Measurements from ENCODE around the gene GLDN.

DNA sequence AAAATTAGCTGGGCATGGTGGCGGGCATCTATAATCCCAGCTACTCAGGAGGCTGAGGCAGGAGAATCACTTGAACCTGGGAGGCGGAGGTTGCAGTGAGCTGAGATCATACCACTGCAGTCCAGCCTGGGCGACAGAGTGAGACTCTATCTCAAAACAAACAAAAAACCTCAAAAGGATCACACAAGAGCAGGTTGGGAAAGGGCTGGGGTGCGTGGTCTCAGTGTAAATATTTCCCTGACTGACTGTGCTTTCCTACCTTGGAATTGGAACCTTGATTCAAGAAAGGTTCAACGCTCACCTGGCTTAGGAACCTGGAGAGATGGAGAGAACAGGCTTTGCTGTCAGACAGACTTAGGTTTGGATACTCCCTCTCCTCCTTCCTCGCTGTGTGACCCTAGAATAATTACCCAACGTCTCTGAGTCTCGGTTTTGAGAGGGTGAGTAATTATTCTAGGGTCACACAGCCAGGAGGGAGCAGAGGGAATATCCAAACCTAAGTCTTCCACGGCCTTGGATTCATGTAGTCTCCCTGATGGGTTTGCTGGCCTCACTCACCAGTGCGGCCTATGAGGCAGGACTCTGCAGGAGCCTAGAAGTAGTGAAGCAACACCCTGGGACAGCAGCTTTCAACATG, 27.7 kb upstream of the GLDN start:
- TF ChIP-seq EZH2 (IDR thresholded peaks at IDR 0.05; ENCODE audit: insufficient read depth, poor library complexity, severe bottlenecking) (no peak), EZH2phosphoT487 (IDR thresholded peaks at IDR 0.05; ENCODE audit: insufficient read depth, low read depth) (no peak)

Data from GM23248 (cell line).